HEK293 (cell line): ENCODE data around the gene CAMSAP3.

Experiments
- CTCF ChIA-PET: fragments of 350-600 bp; formaldehyde crosslinking; extraction: SDS; loops from one replicate; lab custom pipeline; 2021; ENCODE audit warnings: antibody characterized with exemption; lab: Yijun Ruan, JAX
- POLR2A ChIA-PET: fragments of 300-600 bp; formaldehyde crosslinking; extraction: SDS; loops from one replicate; lab custom pipeline; 2020; ENCODE audit warnings: antibody characterized with exemption, inconsistent platforms; lab: Yijun Ruan, JAX
- H3K27ac ChIP-seq: fragments of 200-500 bp; sonication (Bioruptor generic); 2 replicates; pipeline ENCODE4 v1.5.1; 2014; ENCODE audit warnings: low read depth, low read length, control low read depth, inconsistent platforms; ENCODE audit errors: extremely low read depth
- H3K36me3 ChIP-seq, 2 experiments: fragments of 200-500 bp in 1 of 2; sonication (Bioruptor generic) in 1 of 2; 1 replicate in 1 of 2; 2 replicates in 1 of 2; pipeline ENCODE4 v1.5.1; 2014 to 2017; ENCODE audit warnings: inconsistent platforms in 2 of 2, low read length in 2 of 2; ENCODE audit not compliant: control insufficient read depth in 2 of 2, insufficient read depth in 1 of 2
- H3K4me1 ChIP-seq: fragments of 200-500 bp; sonication (Bioruptor generic); 2 replicates; pipeline ENCODE4 v1.5.1; 2014; ENCODE audit warnings: mild to moderate bottlenecking, low read length, inconsistent platforms; ENCODE audit not compliant: control insufficient read depth, insufficient read depth
- H3K4me3 ChIP-seq: 2 replicates; pipeline ENCODE4 v1.5.1; 2011; ENCODE audit warnings: low read depth, mild to moderate bottlenecking, control low read depth, low read length, moderate library complexity
- H3K9me3 ChIP-seq: fragments of 200-500 bp; sonication (Bioruptor generic); 2 replicates; pipeline ENCODE4 v1.5.1; 2014; ENCODE audit warnings: low read depth, low read length, inconsistent platforms; ENCODE audit not compliant: control insufficient read depth, insufficient read depth
- ATF2 ChIP-seq: fragments of 450-650 bp; formaldehyde crosslinking; IDR thresholded peaks from 2 replicates; pipeline ENCODE4 v1.5.1; 2016; ENCODE audit warnings: missing biosample characterization, missing genetic modification characterization, low read depth
- PATZ1 ChIP-seq: fragments of 450-650 bp; formaldehyde crosslinking; IDR thresholded peaks from 2 replicates; pipeline ENCODE4 v1.5.1; 2016; ENCODE audit warnings: missing biosample characterization, missing genetic modification characterization
- YY2 ChIP-seq: fragments of 450-650 bp; formaldehyde crosslinking; IDR thresholded peaks from 2 replicates; pipeline ENCODE4 v1.5.1; 2016; ENCODE audit warnings: missing biosample characterization, missing genetic modification characterization
- ZBTB44 ChIP-seq: fragments of 450-650 bp; IDR thresholded peaks from 2 replicates; pipeline ENCODE4 v1.5.1; 2018; ENCODE audit warnings: missing biosample characterization, mild to moderate bottlenecking, missing genetic modification characterization
- ZBTB48 ChIP-seq: fragments of 450-650 bp; formaldehyde crosslinking; IDR thresholded peaks from 2 replicates; pipeline ENCODE4 v1.5.1; 2016; ENCODE audit warnings: missing biosample characterization, missing genetic modification characterization
- ZBTB8A ChIP-seq: fragments of 450-650 bp; formaldehyde crosslinking; IDR thresholded peaks from 2 replicates; pipeline ENCODE4 v1.5.1; 2016; ENCODE audit warnings: missing biosample characterization, missing genetic modification characterization
- ZIC2 ChIP-seq: fragments of 450-650 bp; formaldehyde crosslinking; IDR thresholded peaks from 2 replicates; pipeline ENCODE4 v1.5.1; 2016; ENCODE audit warnings: missing biosample characterization, missing genetic modification characterization
- ZNF138 ChIP-seq: fragments of 450-650 bp; formaldehyde crosslinking; IDR thresholded peaks from 2 replicates; pipeline ENCODE4 v1.5.1; 2016; ENCODE audit warnings: missing biosample characterization, missing genetic modification characterization, borderline replicate concordance
- ZNF169 ChIP-seq: fragments of 450-650 bp; formaldehyde crosslinking; IDR thresholded peaks from 2 replicates; pipeline ENCODE4 v1.5.1; 2016; ENCODE audit warnings: missing biosample characterization, missing genetic modification characterization
- ZNF24 ChIP-seq: fragments of 450-650 bp; formaldehyde crosslinking; IDR thresholded peaks from 2 replicates; pipeline ENCODE4 v1.5.1; 2016; ENCODE audit warnings: missing biosample characterization, missing genetic modification characterization
- ZNF248 ChIP-seq: fragments of 450-650 bp; formaldehyde crosslinking; IDR thresholded peaks from 2 replicates; pipeline ENCODE4 v1.5.1; 2017; ENCODE audit warnings: missing biosample characterization, missing genetic modification characterization
- ZNF366 ChIP-seq: fragments of 450-650 bp; formaldehyde crosslinking; conservative IDR thresholded peaks from 2 replicates; pipeline ENCODE4 v1.5.1; 2016; ENCODE audit warnings: missing biosample characterization, missing genetic modification characterization
- ZNF626 ChIP-seq: fragments of 450-650 bp; sonication (Bioruptor Pico); formaldehyde crosslinking; IDR thresholded peaks from 2 replicates; pipeline ENCODE4 v1.5.1; 2018; ENCODE audit warnings: missing biosample characterization, missing genetic modification characterization, inconsistent platforms
- ZNF670 ChIP-seq: fragments of 450-650 bp; formaldehyde crosslinking; IDR thresholded peaks from 2 replicates; pipeline ENCODE4 v1.5.1; 2016; ENCODE audit warnings: missing biosample characterization, missing genetic modification characterization, low read depth
- ZNF785 ChIP-seq: fragments of 450-650 bp; formaldehyde crosslinking; IDR thresholded peaks from 2 replicates; pipeline ENCODE4 v1.5.1; 2016; ENCODE audit warnings: missing biosample characterization, missing genetic modification characterization
- TF ChIP-seq, protein P1 (sequence below): fragments of 450-650 bp; formaldehyde crosslinking; IDR thresholded peaks from 2 replicates; pipeline ENCODE4 v1.5.1; 2017; ENCODE audit warnings: missing biosample characterization, missing genetic modification characterization
- TF ChIP-seq, protein P2 (sequence below): fragments of 450-650 bp; formaldehyde crosslinking; IDR thresholded peaks from 2 replicates; pipeline ENCODE4 v1.5.1; 2016; ENCODE audit warnings: missing biosample characterization, missing genetic modification characterization

Gene CAMSAP3

DNA sequence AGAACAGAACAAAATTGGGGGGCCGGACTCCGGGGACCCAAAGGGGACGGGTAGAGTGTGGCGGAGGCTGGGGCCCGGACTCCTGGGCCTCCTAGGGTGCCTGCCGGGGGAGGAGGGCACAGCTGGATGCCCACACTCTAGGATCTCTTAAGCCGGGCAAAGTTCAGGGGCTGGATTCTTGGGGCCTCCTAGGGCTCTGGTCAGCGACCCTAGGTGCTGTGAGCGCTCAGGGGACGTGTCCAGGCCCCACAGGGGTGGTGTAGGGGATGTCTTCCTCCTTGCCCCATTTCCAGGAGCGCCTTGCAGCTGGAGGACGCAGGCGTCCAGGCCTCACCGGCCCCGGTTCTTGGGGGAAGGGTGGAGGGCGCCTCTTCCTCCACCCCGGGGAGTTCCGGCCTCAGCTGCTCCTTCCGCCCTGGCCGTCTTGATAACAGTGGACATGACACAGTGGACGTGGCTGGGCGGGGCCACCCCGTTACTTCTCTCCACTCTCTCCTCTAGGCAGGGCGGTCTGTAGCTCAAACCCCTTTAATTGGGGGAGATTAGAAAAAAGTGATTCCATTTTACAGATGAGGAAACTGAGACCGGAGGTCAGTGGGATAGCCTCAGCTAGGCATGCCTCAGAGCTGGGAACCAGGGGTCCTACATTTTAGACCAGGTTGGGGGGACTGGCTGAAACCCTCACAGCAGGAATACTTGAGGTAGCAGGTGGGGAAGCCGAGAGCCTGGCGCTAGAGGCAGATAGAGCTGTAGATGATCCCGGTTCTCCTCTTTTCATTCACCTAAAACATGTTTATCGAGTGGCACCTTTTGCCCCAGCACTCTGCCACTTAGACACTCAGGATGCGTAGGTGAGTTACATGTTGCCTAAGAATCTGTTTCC, 42.0 kb downstream of the CAMSAP3 start:
- Histone ChIP-seq H3K4me3 (peak overlapping the region; percentile 83), H3K36me3 (peaks cover 7 to 12% of the 10 kb centered on the region in 2 experiments; a peak in 2 of 3 replicates), H3K4me1 (no peaks in the 10 kb centered on the region), H3K9me3 (no peaks in the 10 kb centered on the region), H3K27ac (peak overlapping the region; percentile 29; the same call in 1 of the 2 replicates)
- no peak for TF ChIP-seq PATZ1 (tag by site-specific recombination)
- 0 out of 2 replicates have a peak, but pooled peaks have one; percentile 33 for TF ChIP-seq ZIC2 (tag by site-specific recombination)
- TF ChIP-seq ZBTB8A (tag by site-specific recombination) = 0 out of 2 replicates have a peak, but pooled peaks have one; percentile 4
- TF ChIP-seq ZBTB48 (tag by site-specific recombination) = peak; percentile 40; the same call in 1 of the 2 replicates
- POLR2A ChIA-PET = interaction anchor here (1.4 kb wide), 2 partner anchors 8 to 14 kb away, joined by 6 to 7 read pairs; partner anchors contain the start of genes PET100 and XAB2
- CTCF ChIA-PET = interaction anchor here (0.5 to 2.0 kb wide), 6 partner anchors 15 to 242 kb away, joined by 3 to 7 read pairs (median 4); partner anchors contain the start of gene TRAPPC5

DNA sequence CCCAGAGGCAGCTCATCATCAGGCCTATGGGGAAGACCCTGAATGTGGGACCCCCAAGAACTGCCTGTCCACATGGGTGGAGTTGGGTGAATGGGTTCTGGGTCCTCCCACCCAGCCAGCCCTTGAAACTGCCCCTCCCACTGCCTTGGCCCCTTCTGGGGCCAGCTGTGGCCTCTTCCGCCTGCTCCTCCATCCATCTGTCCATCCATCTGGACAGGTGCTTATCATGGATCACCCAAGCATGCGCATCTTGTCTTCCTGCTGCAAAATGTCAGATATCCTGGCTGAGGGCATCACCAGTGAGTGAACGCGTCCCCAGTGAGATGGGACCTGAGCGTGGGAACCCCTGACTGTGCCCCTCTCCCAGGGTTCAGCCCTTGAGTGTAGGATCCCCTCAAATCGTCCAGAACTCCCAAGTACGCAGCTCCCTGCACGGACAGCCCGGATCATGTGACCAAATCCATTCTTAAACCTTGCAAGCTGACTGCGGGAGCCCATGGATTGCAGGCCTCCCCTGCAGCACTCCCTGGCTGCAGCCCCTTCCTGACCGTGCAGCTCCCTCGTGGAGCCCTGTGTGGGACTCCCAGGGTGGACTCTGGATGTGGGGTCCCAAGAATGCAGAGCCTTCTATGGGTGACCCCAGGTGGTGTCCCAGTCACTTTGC, 43.3 kb downstream of the CAMSAP3 start:
- no peaks in the 10 kb centered on the region for H3K4me1 ChIP-seq
- POLR2A ChIA-PET = interaction anchor here (0.5 to 0.7 kb wide), 2 partner anchors 10 to 262 kb away, joined by 3 to 4 read pairs; no protein-coding TSS in a partner anchor
- CTCF ChIA-PET = interaction anchor here (2.0 kb wide), 1 partner anchor 41 kb away, joined by 7 read pairs; the partner anchor contains the start of gene TRAPPC5
- no peak overlapping the region for H3K27ac ChIP-seq
- H3K9me3 ChIP-seq = no peaks in the 10 kb centered on the region
- peaks cover 7 to 12% of the 10 kb centered on the region in 2 experiments; a peak in 2 of 3 replicates for H3K36me3 ChIP-seq
- TF ChIP-seq ZBTB44 (tag by site-specific recombination) = no peak
- no peak for TF ChIP-seq ZNF169 (tag by site-specific recombination)
- TF ChIP-seq ZNF626 = no peak
- TF ChIP-seq ZNF248 (tag by site-specific recombination) = no peak
- TF ChIP-seq ZNF366 (tag by site-specific recombination) = peak; percentile 28; the same call in 1 of the 2 replicates
- no peak for TF ChIP-seq ZNF24 (tag by site-specific recombination)
- H3K4me3 ChIP-seq = no peak overlapping the region

DNA sequence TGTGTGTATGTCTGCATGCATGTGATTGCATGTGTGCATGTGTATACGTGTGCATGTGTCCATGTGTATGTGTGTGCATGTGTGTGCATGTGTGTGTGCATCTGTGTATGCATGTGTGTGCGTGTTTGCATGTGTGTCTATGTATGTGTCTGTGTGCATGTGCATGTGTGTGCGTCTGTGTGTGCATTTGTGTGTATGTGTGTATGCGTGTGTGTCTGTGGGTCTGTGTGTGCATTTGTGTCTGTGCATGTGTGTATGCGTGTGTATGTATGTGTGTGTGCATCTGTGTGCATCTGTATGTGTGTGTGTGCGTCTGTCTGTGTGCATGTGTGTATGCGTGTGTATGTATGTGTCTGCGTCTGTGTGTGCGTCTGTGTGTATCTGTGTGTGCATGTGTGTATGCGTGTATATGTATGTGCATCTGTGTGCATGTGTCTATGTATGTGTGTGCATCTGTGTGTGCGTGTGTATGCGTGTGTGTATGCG, 44.2 kb downstream of the CAMSAP3 start:
- Histone ChIP-seq H3K27ac (no peak overlapping the region), H3K4me3 (no peak overlapping the region), H3K36me3 (peaks cover 7 to 17% of the 10 kb centered on the region in 2 experiments; a peak in 2 of 3 replicates), H3K9me3 (no peaks in the 10 kb centered on the region), H3K4me1 (no peaks in the 10 kb centered on the region)
- TF ChIP-seq ZNF138 (tag by site-specific recombination) = no peak
- 0 out of 2 replicates have a peak, but pooled peaks have one; percentile 50 for TF ChIP-seq ZNF785 (tag by site-specific recombination)
- 0 out of 2 replicates have a peak, but pooled peaks have one; percentile 11 for TF ChIP-seq YY2 (tag by site-specific recombination)
- TF ChIP-seq, protein P1, sequence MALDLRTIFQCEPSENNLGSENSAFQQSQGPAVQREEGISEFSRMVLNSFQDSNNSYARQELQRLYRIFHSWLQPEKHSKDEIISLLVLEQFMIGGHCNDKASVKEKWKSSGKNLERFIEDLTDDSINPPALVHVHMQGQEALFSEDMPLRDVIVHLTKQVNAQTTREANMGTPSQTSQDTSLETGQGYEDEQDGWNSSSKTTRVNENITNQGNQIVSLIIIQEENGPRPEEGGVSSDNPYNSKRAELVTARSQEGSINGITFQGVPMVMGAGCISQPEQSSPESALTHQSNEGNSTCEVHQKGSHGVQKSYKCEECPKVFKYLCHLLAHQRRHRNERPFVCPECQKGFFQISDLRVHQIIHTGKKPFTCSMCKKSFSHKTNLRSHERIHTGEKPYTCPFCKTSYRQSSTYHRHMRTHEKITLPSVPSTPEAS = peak; percentile 99
- no peak for TF ChIP-seq ZNF670
- TF ChIP-seq, protein P2, sequence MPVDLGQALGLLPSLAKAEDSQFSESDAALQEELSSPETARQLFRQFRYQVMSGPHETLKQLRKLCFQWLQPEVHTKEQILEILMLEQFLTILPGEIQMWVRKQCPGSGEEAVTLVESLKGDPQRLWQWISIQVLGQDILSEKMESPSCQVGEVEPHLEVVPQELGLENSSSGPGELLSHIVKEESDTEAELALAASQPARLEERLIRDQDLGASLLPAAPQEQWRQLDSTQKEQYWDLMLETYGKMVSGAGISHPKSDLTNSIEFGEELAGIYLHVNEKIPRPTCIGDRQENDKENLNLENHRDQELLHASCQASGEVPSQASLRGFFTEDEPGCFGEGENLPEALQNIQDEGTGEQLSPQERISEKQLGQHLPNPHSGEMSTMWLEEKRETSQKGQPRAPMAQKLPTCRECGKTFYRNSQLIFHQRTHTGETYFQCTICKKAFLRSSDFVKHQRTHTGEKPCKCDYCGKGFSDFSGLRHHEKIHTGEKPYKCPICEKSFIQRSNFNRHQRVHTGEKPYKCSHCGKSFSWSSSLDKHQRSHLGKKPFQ (tag by site-specific recombination) = peak; percentile 56; the same call in 1 of the 2 replicates
- TF ChIP-seq ATF2 (tag by site-specific recombination) = no peak
- ChIA-PET POLR2A (no interaction called here), CTCF (no interaction called here)
